ENCODE data around the gene NBEA.

DNA sequence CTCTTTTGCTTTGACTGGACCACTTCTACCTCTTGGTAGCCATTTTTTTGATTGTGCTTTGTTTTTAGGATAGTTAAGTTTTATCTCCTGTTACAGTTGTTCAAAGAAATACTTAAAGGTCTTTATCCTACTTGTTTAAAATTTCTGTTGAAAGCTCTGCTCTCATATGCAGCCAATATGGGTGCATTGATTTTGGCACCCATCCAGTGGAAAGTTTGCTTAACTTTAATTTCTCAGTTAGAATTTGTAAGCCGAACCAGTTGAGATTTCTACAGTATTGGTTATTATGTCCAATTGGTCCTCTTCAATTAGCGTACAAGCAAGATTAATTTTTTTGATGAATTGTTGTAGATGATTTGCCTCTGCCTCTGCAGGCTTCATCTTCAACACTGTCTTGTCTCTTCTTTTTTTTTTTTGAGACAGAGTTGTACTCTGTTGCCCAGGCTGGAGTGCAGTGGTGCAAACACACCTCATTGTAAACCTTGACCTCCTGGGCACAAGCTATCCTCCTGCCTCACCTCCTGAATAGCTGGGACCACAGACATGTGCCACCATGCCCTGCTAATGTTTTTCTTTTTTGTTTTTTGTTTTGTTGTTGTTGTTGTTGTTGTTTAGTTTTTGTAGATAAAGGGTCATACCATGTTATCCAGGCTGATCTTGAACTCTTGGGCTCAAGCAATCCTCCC, 469.1 kb downstream of the NBEA start:
- TF ChIP-seq EZH2 (IDR thresholded peaks at IDR 0.05; ENCODE audit: borderline replicate concordance): no peak
- TF ChIP-seq, protein P1, sequence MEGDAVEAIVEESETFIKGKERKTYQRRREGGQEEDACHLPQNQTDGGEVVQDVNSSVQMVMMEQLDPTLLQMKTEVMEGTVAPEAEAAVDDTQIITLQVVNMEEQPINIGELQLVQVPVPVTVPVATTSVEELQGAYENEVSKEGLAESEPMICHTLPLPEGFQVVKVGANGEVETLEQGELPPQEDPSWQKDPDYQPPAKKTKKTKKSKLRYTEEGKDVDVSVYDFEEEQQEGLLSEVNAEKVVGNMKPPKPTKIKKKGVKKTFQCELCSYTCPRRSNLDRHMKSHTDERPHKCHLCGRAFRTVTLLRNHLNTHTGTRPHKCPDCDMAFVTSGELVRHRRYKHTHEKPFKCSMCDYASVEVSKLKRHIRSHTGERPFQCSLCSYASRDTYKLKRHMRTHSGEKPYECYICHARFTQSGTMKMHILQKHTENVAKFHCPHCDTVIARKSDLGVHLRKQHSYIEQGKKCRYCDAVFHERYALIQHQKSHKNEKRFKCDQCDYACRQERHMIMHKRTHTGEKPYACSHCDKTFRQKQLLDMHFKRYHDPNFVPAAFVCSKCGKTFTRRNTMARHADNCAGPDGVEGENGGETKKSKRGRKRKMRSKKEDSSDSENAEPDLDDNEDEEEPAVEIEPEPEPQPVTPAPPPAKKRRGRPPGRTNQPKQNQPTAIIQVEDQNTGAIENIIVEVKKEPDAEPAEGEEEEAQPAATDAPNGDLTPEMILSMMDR (IDR thresholded peaks at IDR 0.05; ENCODE audit: poor library complexity): no peak

Data from hepatocyte (in vitro differentiated cells).